NT2/D1 (cell line): Measurements from ENCODE around the gene OR56A3.

Experiments used
- DNase-seq: peaks from one replicate; pipeline ENCODE4 v3.0.0-alpha.2; 2011; ENCODE audit warnings: low read depth, low spot score
- H3K27me3 ChIP-seq: 2 replicates; pipeline ENCODE4 v1.6.0; 2011; ENCODE audit warnings: mild to moderate bottlenecking; ENCODE audit not compliant: insufficient read length, insufficient read depth
- H3K36me3 ChIP-seq: 2 replicates; pipeline ENCODE4 v1.6.1; 2011; ENCODE audit warnings: mild to moderate bottlenecking, low read length, mixed read lengths; ENCODE audit not compliant: insufficient read depth, insufficient read length
- H3K4me1 ChIP-seq: 2 replicates; pipeline ENCODE4 v1.5.1; 2011; ENCODE audit not compliant: insufficient read depth, insufficient read length
- H3K4me3 ChIP-seq: 2 replicates; pipeline ENCODE4 v1.5.1; 2011; ENCODE audit warnings: low read depth; ENCODE audit not compliant: insufficient read length
- H3K9ac ChIP-seq: 2 replicates; pipeline ENCODE4 v1.6.0; 2011; ENCODE audit warnings: low read depth; ENCODE audit not compliant: insufficient read length
- H3K9me3 ChIP-seq: 2 replicates; pipeline ENCODE4 v1.5.1; 2011; ENCODE audit warnings: mild to moderate bottlenecking, low read length; ENCODE audit not compliant: insufficient read depth
- SUZ12 ChIP-seq: IDR thresholded peaks from 2 replicates; pipeline ENCODE4 v1.6.1; 2011; ENCODE audit not compliant: insufficient read length, insufficient read depth; ENCODE audit errors: extremely low read depth
- YY1 ChIP-seq: IDR thresholded peaks from 2 replicates; pipeline ENCODE4 v1.6.1; 2011; ENCODE audit not compliant: insufficient read length, insufficient read depth
- ZNF274 ChIP-seq: IDR thresholded peaks from 2 replicates; pipeline ENCODE4 v1.6.1; 2011; ENCODE audit warnings: mild to moderate bottlenecking, low read depth, low read length

OR56A3 gene

DNA sequence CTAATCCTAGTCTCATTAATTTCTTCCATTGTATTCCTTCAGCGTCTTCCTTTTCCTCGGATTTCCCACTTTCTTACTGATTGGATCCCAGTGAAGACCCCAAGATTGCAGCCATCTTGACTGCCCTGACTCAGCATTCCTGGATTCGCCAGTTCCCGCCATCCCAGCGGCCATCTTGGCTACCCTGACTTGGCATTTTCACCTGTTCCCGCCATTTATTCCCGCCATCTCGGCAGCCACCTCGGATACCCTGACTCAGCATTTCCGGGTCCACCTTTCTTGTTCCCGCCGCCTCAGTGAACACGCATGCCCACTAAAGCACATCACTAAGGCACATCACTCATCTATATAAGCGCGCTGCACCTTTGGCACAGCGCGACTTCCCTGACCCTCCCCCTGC, 13.8 kb upstream of the OR56A3 start:
- no peak for DNase-seq
- H3K27me3 ChIP-seq = no peaks in the 10 kb centered on the region
- TF ChIP-seq ZNF274 (no peak), SUZ12 (no peak), YY1 (no peak)
- H3K36me3 ChIP-seq = no peaks in the 10 kb centered on the region
- H3K4me3 ChIP-seq = no peak overlapping the region
- no peaks in the 10 kb centered on the region for H3K4me1 ChIP-seq
- H3K9ac ChIP-seq = no peak overlapping the region
- peaks cover 4% of the 10 kb centered on the region; the same call in 1 of the 2 replicates for H3K9me3 ChIP-seq

DNA sequence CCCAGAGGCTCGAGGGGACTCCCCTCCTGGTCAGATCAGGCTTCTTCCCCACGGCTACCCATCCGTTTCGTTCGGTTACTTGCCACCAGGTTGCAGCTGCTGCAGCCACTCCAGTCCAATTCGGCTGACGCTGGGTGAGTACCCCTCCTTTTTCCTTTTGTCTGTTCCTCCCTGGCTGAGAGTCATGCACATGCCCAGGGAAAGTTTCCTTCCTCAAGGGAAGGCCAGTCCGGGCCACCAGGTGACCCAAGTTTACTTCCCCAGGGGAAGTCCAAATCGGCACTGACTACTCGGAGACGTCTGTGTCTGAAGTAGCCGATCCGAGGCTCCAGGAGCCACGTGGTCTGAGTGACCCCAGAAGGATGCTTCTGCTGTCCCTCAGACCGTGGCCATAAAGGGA, 13.2 kb upstream of the OR56A3 start:
- Histone ChIP-seq H3K4me1 (no peaks in the 10 kb centered on the region), H3K27me3 (no peaks in the 10 kb centered on the region), H3K9ac (no peak overlapping the region), H3K9me3 (peaks cover 4% of the 10 kb centered on the region; the same call in 1 of the 2 replicates), H3K4me3 (no peak overlapping the region), H3K36me3 (no peaks in the 10 kb centered on the region)
- TF ChIP-seq SUZ12 (no peak), YY1 (no peak), ZNF274 (no peak)
- DNase-seq = no peak

DNA sequence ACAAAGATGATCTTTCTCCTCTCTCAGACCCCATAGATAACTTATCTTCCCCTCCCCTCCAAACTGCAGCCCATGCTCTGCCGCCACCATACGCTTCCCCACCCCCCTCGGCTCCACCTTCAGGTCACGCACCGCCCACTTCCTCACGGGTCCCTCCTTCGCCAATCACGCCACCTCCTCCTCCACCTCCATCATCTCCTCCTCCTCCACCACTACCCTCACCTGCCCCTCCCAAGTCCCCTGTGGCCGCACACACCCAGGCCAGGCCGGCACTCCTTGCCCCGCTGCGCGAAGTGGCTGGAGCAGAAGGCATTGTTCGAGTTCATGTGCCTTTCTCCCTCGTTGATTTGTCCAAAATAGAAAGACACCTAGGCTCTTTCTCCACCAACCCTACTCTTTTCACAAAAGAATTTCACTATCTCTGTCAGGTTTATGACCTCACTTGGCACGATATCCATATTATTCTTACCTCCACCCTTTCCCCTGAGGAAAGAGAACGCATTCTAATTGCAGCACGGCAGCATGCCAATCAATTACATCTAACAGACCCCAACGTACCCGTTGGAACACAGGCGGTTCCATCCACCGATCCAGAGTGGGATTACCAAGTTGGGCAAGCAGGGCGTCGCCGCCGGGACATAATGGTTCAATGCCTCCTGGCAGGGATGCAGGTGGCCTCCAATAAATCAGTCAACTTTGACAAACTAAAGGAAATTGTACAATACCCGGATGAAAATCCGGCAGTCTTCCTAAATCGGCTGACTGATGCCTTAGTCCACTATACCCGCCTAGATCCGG, 12.3 kb upstream of the OR56A3 start:
- no peak for TF ChIP-seq YY1
- no peaks in the 10 kb centered on the region for H3K4me1 ChIP-seq
- H3K4me3 ChIP-seq = no peak overlapping the region
- DNase-seq = no peak
- no peak overlapping the region for H3K9ac ChIP-seq
- H3K9me3 ChIP-seq = peaks cover 4% of the 10 kb centered on the region; the same call in 1 of the 2 replicates
- H3K27me3 ChIP-seq = no peaks in the 10 kb centered on the region
- no peaks in the 10 kb centered on the region for H3K36me3 ChIP-seq

DNA sequence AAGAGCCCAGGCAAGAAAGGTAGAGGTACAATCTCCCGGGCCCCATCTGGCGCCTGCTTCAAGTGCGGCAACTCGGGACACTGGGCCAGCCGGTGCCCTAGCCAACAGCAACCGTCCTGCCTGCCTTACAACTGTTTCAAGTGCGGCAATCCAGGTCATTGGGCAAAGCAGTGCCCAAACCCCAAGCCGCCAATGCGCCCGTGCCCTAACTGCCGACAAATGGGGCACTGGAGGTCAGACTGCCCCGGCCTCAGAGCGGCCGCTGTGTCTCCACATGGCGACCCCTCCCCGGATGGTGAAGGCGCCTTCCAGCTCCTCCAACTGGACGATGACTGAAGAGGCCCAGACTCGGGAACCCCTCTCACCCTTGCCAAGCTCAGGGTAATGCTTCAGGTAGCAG, 11.4 kb upstream of the OR56A3 start:
- Histone ChIP-seq H3K27me3 (no peaks in the 10 kb centered on the region), H3K9ac (no peak overlapping the region), H3K36me3 (no peaks in the 10 kb centered on the region), H3K4me3 (no peak overlapping the region), H3K9me3 (peaks cover 4% of the 10 kb centered on the region; the same call in 1 of the 2 replicates), H3K4me1 (no peaks in the 10 kb centered on the region)
- DNase-seq = no peak
- TF ChIP-seq YY1 (no peak), ZNF274 (no peak), SUZ12 (no peak)

DNA sequence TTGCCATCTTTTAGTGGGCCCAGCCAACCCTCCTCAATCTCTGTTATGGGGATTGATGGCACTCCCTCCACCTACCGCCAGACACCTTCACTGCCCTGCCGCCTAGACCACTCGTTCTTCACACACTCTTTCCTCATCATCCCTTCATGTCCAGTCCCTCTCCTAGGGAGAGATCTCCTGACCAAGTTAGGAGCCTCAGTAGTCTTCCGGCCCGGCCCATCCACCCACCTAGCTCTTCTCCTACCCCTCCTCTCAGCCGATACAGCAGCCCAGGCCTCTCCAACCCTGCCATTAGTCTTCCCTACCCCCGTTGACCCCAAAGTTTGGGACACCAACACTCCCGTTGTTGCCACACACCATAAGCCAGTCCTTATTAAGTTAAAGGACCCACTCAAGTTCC, 11.0 kb upstream of the OR56A3 start:
- TF ChIP-seq ZNF274 (no peak), SUZ12 (no peak), YY1 (no peak)
- no peak overlapping the region for H3K4me3 ChIP-seq

DNA sequence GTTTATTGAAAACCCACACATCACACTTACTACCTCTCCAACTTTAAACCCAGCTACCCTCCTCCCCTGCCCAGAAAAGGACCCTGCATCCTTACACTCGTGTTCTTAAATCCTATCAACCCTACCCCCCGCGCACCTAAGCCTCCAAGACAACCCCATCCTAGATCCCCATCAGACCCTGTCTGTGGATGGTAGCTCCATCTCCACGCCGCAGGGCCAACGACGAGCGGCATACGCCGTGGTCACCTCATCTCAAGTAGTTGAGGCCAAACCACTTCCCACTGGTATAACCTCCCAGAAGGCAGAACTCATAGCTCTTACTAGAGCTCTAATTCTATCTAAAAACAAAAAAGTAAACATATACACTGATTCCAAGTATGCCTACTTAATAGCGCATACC, 9.4 kb upstream of the OR56A3 start:
- Histone ChIP-seq H3K9ac (no peak overlapping the region), H3K4me1 (no peaks in the 10 kb centered on the region), H3K4me3 (no peak overlapping the region), H3K27me3 (no peaks in the 10 kb centered on the region), H3K9me3 (peaks cover 4% of the 10 kb centered on the region; the same call in 1 of the 2 replicates), H3K36me3 (no peaks in the 10 kb centered on the region)
- TF ChIP-seq SUZ12 (no peak), YY1 (no peak), ZNF274 (no peak)
- DNase-seq = no peak

More for the DNA sequence above, 11.0 kb upstream of the OR56A3 start:
- no peaks in the 10 kb centered on the region for H3K4me1 ChIP-seq
- H3K9ac ChIP-seq = no peak overlapping the region
- H3K36me3 ChIP-seq = no peaks in the 10 kb centered on the region
- DNase-seq = no peak
- peaks cover 4% of the 10 kb centered on the region; the same call in 1 of the 2 replicates for H3K9me3 ChIP-seq
- no peaks in the 10 kb centered on the region for H3K27me3 ChIP-seq

DNA sequence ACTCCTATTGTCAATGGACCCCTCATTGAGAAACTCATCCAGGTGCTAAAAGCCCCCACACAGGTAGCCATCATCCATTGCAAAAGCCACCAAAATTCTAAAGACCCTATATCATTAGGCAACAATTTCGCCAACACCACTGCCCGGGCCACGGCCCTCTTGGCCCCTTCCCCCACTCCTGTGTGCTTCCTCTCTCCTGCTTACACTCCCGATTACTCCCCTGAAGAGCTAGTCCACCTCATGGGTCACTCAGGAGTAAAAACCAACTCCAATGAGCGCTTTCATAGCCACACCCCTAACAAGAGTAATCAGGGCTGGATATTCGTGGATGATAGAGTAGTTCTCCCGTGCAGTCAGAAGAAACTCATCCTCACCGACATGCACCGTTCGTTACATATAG, 8.9 kb upstream of the OR56A3 start:
- Histone ChIP-seq H3K4me1 (no peaks in the 10 kb centered on the region), H3K36me3 (no peaks in the 10 kb centered on the region), H3K9me3 (peaks cover 4% of the 10 kb centered on the region; the same call in 1 of the 2 replicates), H3K9ac (no peak overlapping the region), H3K27me3 (no peaks in the 10 kb centered on the region), H3K4me3 (no peak overlapping the region)
- DNase-seq = no peak
- no peak for TF ChIP-seq YY1
- no peak for TF ChIP-seq ZNF274
- TF ChIP-seq SUZ12 = no peak
